CD1c-positive myeloid dendritic cell (primary cell): Measurements from ENCODE around the gene SPDYE2B.
"Not testable (repeated sequence)": the region's sequence is repeated elsewhere in the genome, so short reads cannot be mapped to it uniquely, and the experiment has no call there.

Experiments used
- DNase-seq: peaks from one replicate; pipeline ENCODE4 v3.0.0-alpha.2; 2016; ENCODE audit errors: extremely low spot score

Gene SPDYE2B

GRCh38 chr7:102649924-102650323 lies at the start of gene SPDYE2B:
Gene SPDYE2B (plus strand): TSS chr7:102650319. CDS start chr7:102652349, 2,030 bp downstream.
- not testable (repeated sequence) for DNase-seq

GRCh38 chr7:102602317-102602716 lies 47.8 kb upstream of the SPDYE2B start:
- not testable (repeated sequence) for DNase-seq

GRCh38 chr7:102604431-102605145 lies 45.5 kb upstream of the SPDYE2B start:
- not testable (repeated sequence) for DNase-seq

- DNase-seq, result not testable (repeated sequence)
These were observed 43.3 kb upstream of the SPDYE2B start for GRCh38 chr7:102606848-102607247.

- not testable (repeated sequence) for DNase-seq
These were observed 40.4 kb upstream of the SPDYE2B start for GRCh38 chr7:102609734-102610133.

- DNase-seq, result not testable (repeated sequence)
These were observed 39.7 kb upstream of the SPDYE2B start for GRCh38 chr7:102610441-102610840.

GRCh38 chr7:102611013-102611674 lies 39.0 kb upstream of the SPDYE2B start:
- not testable (repeated sequence) for DNase-seq

GRCh38 chr7:102611675-102612325 lies 38.3 kb upstream of the SPDYE2B start:
- peak; percentile 34 for DNase-seq

- DNase-seq, result not testable (repeated sequence)
These were observed 36.4 kb upstream of the SPDYE2B start for GRCh38 chr7:102613575-102614345.

- DNase-seq, result not testable (repeated sequence)
These were observed 35.8 kb upstream of the SPDYE2B start for GRCh38 chr7:102614346-102614697.

- not testable (repeated sequence) for DNase-seq
These were observed 35.2 kb upstream of the SPDYE2B start for GRCh38 chr7:102614873-102615272.

- not testable (repeated sequence) for DNase-seq
These were observed 34.2 kb upstream of the SPDYE2B start for GRCh38 chr7:102615930-102616329.

GRCh38 chr7:102616507-102617125 lies 33.5 kb upstream of the SPDYE2B start, which contains the start of gene RASA4:
Gene RASA4 (minus strand): TSS chr7:102616756. CDS start chr7:102616689, 67 bp downstream.
- peak; percentile 47 for DNase-seq

GRCh38 chr7:102618122-102618521 lies 32.0 kb upstream of the SPDYE2B start:
- DNase-seq, result not testable (repeated sequence)

- not testable (repeated sequence) for DNase-seq
These were observed 22.7 kb upstream of the SPDYE2B start for GRCh38 chr7:102627271-102627904.

GRCh38 chr7:102630622-102631021 lies 19.5 kb upstream of the SPDYE2B start:
- DNase-seq, result not testable (repeated sequence)

- not testable (repeated sequence) for DNase-seq
These were observed 15.8 kb upstream of the SPDYE2B start for GRCh38 chr7:102634299-102634698.

GRCh38 chr7:102635354-102635753 lies 14.8 kb upstream of the SPDYE2B start:
- DNase-seq, result not testable (repeated sequence)

GRCh38 chr7:102636956-102637355 lies 13.2 kb upstream of the SPDYE2B start:
- DNase-seq, result not testable (repeated sequence)

- not testable (repeated sequence) for DNase-seq
These were observed 11.3 kb upstream of the SPDYE2B start for GRCh38 chr7:102638848-102639247.

GRCh38 chr7:102642691-102643090 lies 7.4 kb upstream of the SPDYE2B start, which contains the start of gene UPK3BL1:
Gene UPK3BL1 (minus strand): TSS chr7:102642791. CDS start chr7:102642741, 50 bp downstream.
- not testable (repeated sequence) for DNase-seq
